ENCODE results near the gene SYTL3. TPM values are rescaled to one million over a fixed set of nuclear protein-coding genes. Genes with fewer than 3 reads are reported as not detected.

SYTL3 gene
- total RNA-seq, 1 experiment from 2014 or later = 0.09 TPM

GRCh38 chr6:158639056-158639455, 10.8 kb upstream of the SYTL3 start:
- H2AK5ac ChIP-seq (ENCODE audit: insufficient read length, low read length) = no peak overlapping the region
- no peak overlapping the region for H3K18ac ChIP-seq (ENCODE audit: insufficient read length, low read depth, low read length)
- Mint-ChIP-seq H3K27me3 (ENCODE audit: low read depth) (no peaks in the 10 kb centered on the region; the same call in 1 of the 2 replicates), H3K4me3 (no peak overlapping the region), H3K4me1 (peaks cover 21% of the 10 kb centered on the region in 2 experiments), H3K9me3 (no peaks in the 10 kb centered on the region), H3K27ac (no peak overlapping the region; a peak in 1 of 7 replicates), H3K36me3 (ENCODE audit: insufficient read depth in 1 of 3, low read depth in 3 of 3) (peaks cover 11 to 37% (median 36%) of the 10 kb centered on the region in 3 experiments; a peak in 6 of 7 replicates)
- H3T11ph ChIP-seq (ENCODE audit: low read length) = no peak overlapping the region
- no peak overlapping the region for H3K9ac ChIP-seq (ENCODE audit: extremely low read depth, insufficient read length, low read length)
- no peak overlapping the region for H2BK15ac ChIP-seq (ENCODE audit: low read depth, low read length)
- no peak overlapping the region for H3K4me2 ChIP-seq (ENCODE audit: insufficient read depth, insufficient read length, low read length)
- no peak overlapping the region for H3K56ac ChIP-seq (ENCODE audit: insufficient read length, low read depth, low read length)
- H3K9me3 ChIP-seq (ENCODE audit: control insufficient read depth, low read depth, low read length) = no peaks in the 10 kb centered on the region
- no peak overlapping the region for H4K8ac ChIP-seq (replicated peaks; ENCODE audit: insufficient read length, low read depth, low read length)
- no peak for TF ChIP-seq CTCF (conservative IDR thresholded peaks at IDR 0.05)
- no CpG with 5 or more reads among the region's 5 CpGs for WGBS (ENCODE audit: extremely low coverage, insufficient read length, low lambda C conversion rate)
- no peak overlapping the region for H2BK120ac ChIP-seq (ENCODE audit: low read depth, low read length, poor library complexity, severe bottlenecking)
- H4K5ac ChIP-seq (ENCODE audit: insufficient read length, low read depth, low read length) = no peak overlapping the region
- H2AFZ ChIP-seq (ENCODE audit: low read length) = no peak overlapping the region
- no peaks in the 10 kb centered on the region; the same call in 1 of the 2 replicates for H3K79me2 ChIP-seq (ENCODE audit: insufficient read depth, low read length)
- no peak overlapping the region for H3K23ac ChIP-seq (ENCODE audit: insufficient read length, low read depth, low read length)
- no peak overlapping the region for H4K91ac ChIP-seq (ENCODE audit: insufficient read length, low read depth, low read length)
- H3K14ac ChIP-seq (ENCODE audit: insufficient read depth, low read length) = no peak overlapping the region
- no peak overlapping the region for H3K4ac ChIP-seq (ENCODE audit: low read depth, low read length)
- H3K79me1 ChIP-seq (ENCODE audit: insufficient read depth, low read depth, low read length, poor library complexity, severe bottlenecking) = no peaks in the 10 kb centered on the region
- H4K20me1 ChIP-seq (ENCODE audit: control insufficient read depth, insufficient read depth, insufficient read length) = no peaks in the 10 kb centered on the region
- H3K4me1 ChIP-seq (ENCODE audit: insufficient read depth, low read length) = no peaks in the 10 kb centered on the region
- peaks cover 4% of the 10 kb centered on the region for H3K23me2 ChIP-seq (ENCODE audit: insufficient read length, low read depth, low read length, poor library complexity, severe bottlenecking)
- H3K27me3 ChIP-seq (ENCODE audit: insufficient read depth, low read length) = no peaks in the 10 kb centered on the region
- no peak overlapping the region for H2BK5ac ChIP-seq (ENCODE audit: insufficient read length, low read length)
- no peak for DNase-seq
- H3K27ac ChIP-seq (ENCODE audit: insufficient read length, low read depth, low read length) = no peak overlapping the region
- no peak overlapping the region for H2BK12ac ChIP-seq (ENCODE audit: insufficient read length, low read depth, low read length)
- H2BK20ac ChIP-seq (ENCODE audit: low read depth, low read length, poor library complexity, severe bottlenecking) = no peak overlapping the region

Data from H9 (cell line).